HUES6 (cell line): Measurements from ENCODE around the gene EFCAB12.
"Not testable (repeated sequence)": the region's sequence is repeated elsewhere in the genome, so short reads cannot be mapped to it uniquely, and the experiment has no call there.

Source experiments
- H3K27ac ChIP-seq: 2 replicates; pipeline ENCODE4 v1.7.0; 2013; ENCODE audit warnings: low read depth, mild to moderate bottlenecking, low read length, inconsistent platforms
- H3K27me3 ChIP-seq: 2 replicates; pipeline ENCODE4 v1.6.1; 2013; ENCODE audit warnings: low read length; ENCODE audit not compliant: control insufficient read depth, insufficient read depth
- H3K36me3 ChIP-seq: 2 replicates; pipeline ENCODE4 v1.6.1; 2013; ENCODE audit warnings: low read length; ENCODE audit not compliant: control insufficient read depth, insufficient read depth
- H3K4me1 ChIP-seq: 2 replicates; pipeline ENCODE4 v1.6.1; 2013; ENCODE audit warnings: low read length; ENCODE audit not compliant: control insufficient read depth, insufficient read depth
- H3K4me3 ChIP-seq: 2 replicates; pipeline ENCODE4 v1.5.1; 2013; ENCODE audit warnings: low read depth, low read length
- H3K9ac ChIP-seq: one replicate; pipeline ENCODE4 v1.6.1; 2013; ENCODE audit warnings: mild to moderate bottlenecking, low read length
- H3K9me3 ChIP-seq: 2 replicates; pipeline ENCODE4 v1.6.1; 2013; ENCODE audit warnings: low read depth, low read length; ENCODE audit not compliant: control insufficient read depth, insufficient read depth

EFCAB12 gene

GRCh38 chr3:129392106-129392887 lies 36.1 kb downstream of the EFCAB12 start:
- not testable (repeated sequence) for H3K27ac ChIP-seq, H3K9me3 ChIP-seq, H3K9ac ChIP-seq, H3K4me3 ChIP-seq, H3K27me3 ChIP-seq
- Histone ChIP-seq H3K36me3 (peaks cover 81% of the 10 kb centered on the region), H3K4me1 (peaks cover 25% of the 10 kb centered on the region)

GRCh38 chr3:129391583-129391982 lies 36.9 kb downstream of the EFCAB12 start:
- H3K9ac ChIP-seq, H3K9me3 ChIP-seq, H3K27ac ChIP-seq, H3K27me3 ChIP-seq, H3K4me3 ChIP-seq: not testable (repeated sequence)
- peaks cover 79% of the 10 kb centered on the region for H3K36me3 ChIP-seq
- H3K4me1 ChIP-seq = peaks cover 29% of the 10 kb centered on the region

GRCh38 chr3:129389572-129389937 lies 38.9 kb downstream of the EFCAB12 start:
- H3K9me3 ChIP-seq = no peaks in the 10 kb centered on the region
- peaks cover 60% of the 10 kb centered on the region for H3K36me3 ChIP-seq
- H3K9ac ChIP-seq = peak overlapping the region; percentile 77
- H3K27me3 ChIP-seq = no peaks in the 10 kb centered on the region
- H3K27ac ChIP-seq = peak overlapping the region; percentile 64; the same call in 1 of the 2 replicates
- no peak overlapping the region for H3K4me3 ChIP-seq
- peaks cover 33% of the 10 kb centered on the region for H3K4me1 ChIP-seq

GRCh38 chr3:129388791-129389571 lies 39.5 kb downstream of the EFCAB12 start:
- peak overlapping the region; percentile 90; the same call in 1 of the 2 replicates for H3K27ac ChIP-seq

GRCh38 chr3:129387487-129387886 lies 40.9 kb downstream of the EFCAB12 start:
- Histone ChIP-seq H3K27me3 (no peaks in the 10 kb centered on the region), H3K4me3 (no peak overlapping the region), H3K9me3 (no peaks in the 10 kb centered on the region), H3K27ac (peak overlapping the region; percentile 90; the same call in 1 of the 2 replicates), H3K36me3 (peaks cover 47% of the 10 kb centered on the region), H3K4me1 (peaks cover 33% of the 10 kb centered on the region), H3K9ac (peak overlapping the region; percentile 44)

More at GRCh38 chr3:129388791-129389571, 39.5 kb downstream of the EFCAB12 start:
- not testable (repeated sequence) for H3K27me3 ChIP-seq, H3K4me3 ChIP-seq, H3K9me3 ChIP-seq
- peaks cover 33% of the 10 kb centered on the region for H3K4me1 ChIP-seq
- H3K9ac ChIP-seq = peak overlapping the region; percentile 77
- peaks cover 57% of the 10 kb centered on the region for H3K36me3 ChIP-seq

- H3K27me3 ChIP-seq = no peaks in the 10 kb centered on the region
- H3K9ac ChIP-seq = no peak overlapping the region
- H3K36me3 ChIP-seq = peaks cover 42% of the 10 kb centered on the region
- H3K4me1 ChIP-seq = peaks cover 33% of the 10 kb centered on the region
- no peaks in the 10 kb centered on the region for H3K9me3 ChIP-seq
- H3K4me3 ChIP-seq = no peak overlapping the region
- H3K27ac ChIP-seq = no peak overlapping the region
Observed at GRCh38 chr3:129386984-129387383, 41.5 kb downstream of the EFCAB12 start.

- H3K27me3 ChIP-seq, H3K4me3 ChIP-seq, H3K27ac ChIP-seq, H3K9ac ChIP-seq, H3K9me3 ChIP-seq: not testable (repeated sequence)
- peaks cover 37% of the 10 kb centered on the region for H3K4me1 ChIP-seq
- H3K36me3 ChIP-seq = peaks cover 29% of the 10 kb centered on the region
Observed at GRCh38 chr3:129385507-129385906, 42.9 kb downstream of the EFCAB12 start.

GRCh38 chr3:129384594-129385323 lies 43.7 kb downstream of the EFCAB12 start:
- H3K4me1 ChIP-seq = peaks cover 35% of the 10 kb centered on the region
- H3K27ac ChIP-seq = no peak overlapping the region
- no peak overlapping the region for H3K9ac ChIP-seq
- H3K27me3 ChIP-seq = no peaks in the 10 kb centered on the region
- H3K4me3 ChIP-seq = no peak overlapping the region
- peaks cover 23% of the 10 kb centered on the region for H3K36me3 ChIP-seq
- H3K9me3 ChIP-seq = peaks cover 6% of the 10 kb centered on the region

GRCh38 chr3:129384103-129384502 lies 44.3 kb downstream of the EFCAB12 start:
- peaks cover 17% of the 10 kb centered on the region; the same call in 1 of the 2 replicates for H3K36me3 ChIP-seq
- not testable (repeated sequence) for H3K9me3 ChIP-seq, H3K27me3 ChIP-seq, H3K4me3 ChIP-seq, H3K9ac ChIP-seq, H3K27ac ChIP-seq
- peaks cover 29% of the 10 kb centered on the region for H3K4me1 ChIP-seq

GRCh38 chr3:129383292-129383860 lies 45.1 kb downstream of the EFCAB12 start:
- peaks cover 15% of the 10 kb centered on the region; the same call in 1 of the 2 replicates for H3K36me3 ChIP-seq
- no peaks in the 10 kb centered on the region for H3K27me3 ChIP-seq
- H3K4me3 ChIP-seq = no peak overlapping the region
- no peak overlapping the region for H3K9ac ChIP-seq
- H3K27ac ChIP-seq = no peak overlapping the region
- H3K9me3 ChIP-seq = peaks cover 16% of the 10 kb centered on the region
- H3K4me1 ChIP-seq = peaks cover 24% of the 10 kb centered on the region
